WTC11 (cell line): ENCODE results near the gene SETD1A. TPM values are rescaled to one million over a fixed set of nuclear protein-coding genes. Genes with fewer than 3 reads are reported as not detected.

Experiments used
- ATAC-seq: fragments of 200-7000 bp; cut with Tn5 transposase; 2 replicates; pipeline ENCODE4 v1.10.0; 2021; ENCODE audit warnings: mild to moderate bottlenecking, moderate library complexity
- CTCF ChIA-PET: fragments of 300-600 bp; sonication (Branson Sonifier 250); formaldehyde crosslinking; loops from one replicate; lab custom pipeline; 2021; ENCODE audit warnings: antibody characterized with exemption; lab: Charles Lee
- POLR2A ChIA-PET: fragments of 350-600 bp; sonication (Branson Sonifier 250); formaldehyde crosslinking; loops from one replicate; lab custom pipeline; 2021; ENCODE audit warnings: antibody characterized with exemption; lab: Charles Lee
- DNase-seq: peaks from one replicate; pipeline ENCODE4 v3.0.0; 2021; ENCODE audit warnings: low spot score
- H3K27ac Mint-ChIP-seq: 2 replicates; pipeline ENCODE4 v1.8.0; 2021; ENCODE audit warnings: mixed read lengths
- H3K27me3 Mint-ChIP-seq: 2 replicates; pipeline ENCODE4 v1.8.0; 2021; ENCODE audit warnings: low read depth, mild to moderate bottlenecking, moderate library complexity, mixed read lengths
- H3K36me3 Mint-ChIP-seq: 2 replicates; pipeline ENCODE4 v1.8.0; 2021; ENCODE audit warnings: mixed read lengths
- H3K4me1 Mint-ChIP-seq: 2 replicates; pipeline ENCODE4 v1.8.0; 2022; ENCODE audit warnings: mixed read lengths
- H3K4me3 Mint-ChIP-seq: 2 replicates; pipeline ENCODE4 v1.8.0; 2021; ENCODE audit warnings: mild to moderate bottlenecking, moderate library complexity, mixed read lengths
- H3K9me3 Mint-ChIP-seq: 2 replicates; pipeline ENCODE4 v1.8.0; 2021; ENCODE audit warnings: mixed read lengths
- GRHL2 ChIP-seq: fragments of 250-450 bp; sonication (Bioruptor Pico); IDR thresholded peaks from 2 replicates; pipeline ENCODE4 v1.8.0; 2022; ENCODE audit warnings: mild to moderate bottlenecking, moderate library complexity; ENCODE audit not compliant: insufficient replicate concordance, severe bottlenecking
- KAT7 ChIP-seq: sonication (generic); formaldehyde crosslinking; IDR thresholded peaks from 2 replicates; pipeline ENCODE4 v1.8.1; 2023; ENCODE audit warnings: missing genetic modification reagents, mild to moderate bottlenecking, borderline replicate concordance
- TEAD1 ChIP-seq: sonication (generic); formaldehyde crosslinking; IDR thresholded peaks from 2 replicates; pipeline ENCODE4 v1.8.0; 2022; ENCODE audit warnings: mild to moderate bottlenecking, missing genetic modification reagents
- ZMAT4 ChIP-seq: fragments of 250-450 bp; sonication (Bioruptor Pico); IDR thresholded peaks from 2 replicates; pipeline ENCODE4 v1.9.0; 2021; ENCODE audit warnings: mild to moderate bottlenecking
- ZNF219 ChIP-seq: sonication (generic); formaldehyde crosslinking; IDR thresholded peaks from 2 replicates; pipeline ENCODE4 v1.8.0; 2023; ENCODE audit warnings: missing genetic modification reagents, mild to moderate bottlenecking, borderline replicate concordance
- ZNF317 ChIP-seq: sonication (generic); formaldehyde crosslinking; IDR thresholded peaks from 2 replicates; pipeline ENCODE4 v1.8.1; 2023; ENCODE audit warnings: low read depth, mild to moderate bottlenecking, moderate library complexity, missing genetic modification reagents, borderline replicate concordance
- ZNF423 ChIP-seq: fragments of 250-450 bp; sonication (Bioruptor Pico); IDR thresholded peaks from 2 replicates; pipeline ENCODE4 v2.1.2; 2022; ENCODE audit warnings: mild to moderate bottlenecking, moderate library complexity
- ZSCAN18 ChIP-seq: fragments of 250-450 bp; sonication (Bioruptor Pico); IDR thresholded peaks from 2 replicates; pipeline ENCODE4 v2.1.2; 2022; ENCODE audit warnings: mild to moderate bottlenecking, moderate library complexity
- total RNA-seq: library from RNA; stranded (reverse); gene quantifications from 3 replicates; pipeline ENCODE4 v1.2.3, GENCODE V29; 2021
- TF ChIP-seq, protein P1 (sequence below): fragments of 250-450 bp; sonication (Bioruptor Pico); IDR thresholded peaks from 2 replicates; pipeline ENCODE4 v1.9.0; 2021; ENCODE audit warnings: mild to moderate bottlenecking, borderline replicate concordance

The SETD1A gene
- total RNA-seq, 1 experiment from 2014 or later = 31.1 TPM

DNA sequence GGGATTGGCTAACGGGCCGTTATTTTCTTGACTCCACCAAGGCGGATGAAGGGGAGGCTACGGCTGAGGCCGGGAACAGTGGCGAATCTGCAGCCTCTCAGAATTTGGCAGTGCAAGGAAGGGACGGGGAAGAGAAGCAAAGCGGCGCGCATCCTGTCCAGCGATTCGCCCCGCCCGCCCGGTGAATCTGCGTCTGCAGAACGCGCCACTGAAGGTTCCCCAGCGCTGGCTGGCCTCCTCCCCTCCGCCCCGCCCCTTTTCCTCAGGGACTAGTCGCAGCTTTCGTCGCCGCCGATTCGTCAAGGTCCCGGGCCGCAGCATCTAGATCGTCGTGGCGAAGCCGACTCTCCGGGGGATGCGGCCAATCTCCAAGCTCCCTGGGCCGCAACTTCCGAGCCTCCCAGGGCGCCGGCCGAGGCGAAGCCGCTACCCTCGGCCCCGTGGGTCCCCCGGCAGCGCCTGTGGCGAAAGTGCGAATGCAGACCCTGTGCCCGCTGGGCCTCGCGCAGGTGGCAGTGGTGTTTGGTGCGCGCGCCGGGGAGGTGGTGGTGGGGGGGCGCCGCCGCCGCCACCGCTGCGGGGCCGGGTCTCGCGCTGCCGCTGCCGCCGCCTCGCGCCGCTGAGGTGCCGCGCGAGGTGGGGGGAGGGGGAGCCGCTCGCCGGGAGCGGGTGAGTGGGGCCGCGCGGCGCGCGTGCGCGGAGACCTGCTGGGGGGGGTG is at the start of gene SETD1A (continued):
- no peak for TF ChIP-seq ZSCAN18 (CRISPR knock-in tag)
- TF ChIP-seq, protein P1, sequence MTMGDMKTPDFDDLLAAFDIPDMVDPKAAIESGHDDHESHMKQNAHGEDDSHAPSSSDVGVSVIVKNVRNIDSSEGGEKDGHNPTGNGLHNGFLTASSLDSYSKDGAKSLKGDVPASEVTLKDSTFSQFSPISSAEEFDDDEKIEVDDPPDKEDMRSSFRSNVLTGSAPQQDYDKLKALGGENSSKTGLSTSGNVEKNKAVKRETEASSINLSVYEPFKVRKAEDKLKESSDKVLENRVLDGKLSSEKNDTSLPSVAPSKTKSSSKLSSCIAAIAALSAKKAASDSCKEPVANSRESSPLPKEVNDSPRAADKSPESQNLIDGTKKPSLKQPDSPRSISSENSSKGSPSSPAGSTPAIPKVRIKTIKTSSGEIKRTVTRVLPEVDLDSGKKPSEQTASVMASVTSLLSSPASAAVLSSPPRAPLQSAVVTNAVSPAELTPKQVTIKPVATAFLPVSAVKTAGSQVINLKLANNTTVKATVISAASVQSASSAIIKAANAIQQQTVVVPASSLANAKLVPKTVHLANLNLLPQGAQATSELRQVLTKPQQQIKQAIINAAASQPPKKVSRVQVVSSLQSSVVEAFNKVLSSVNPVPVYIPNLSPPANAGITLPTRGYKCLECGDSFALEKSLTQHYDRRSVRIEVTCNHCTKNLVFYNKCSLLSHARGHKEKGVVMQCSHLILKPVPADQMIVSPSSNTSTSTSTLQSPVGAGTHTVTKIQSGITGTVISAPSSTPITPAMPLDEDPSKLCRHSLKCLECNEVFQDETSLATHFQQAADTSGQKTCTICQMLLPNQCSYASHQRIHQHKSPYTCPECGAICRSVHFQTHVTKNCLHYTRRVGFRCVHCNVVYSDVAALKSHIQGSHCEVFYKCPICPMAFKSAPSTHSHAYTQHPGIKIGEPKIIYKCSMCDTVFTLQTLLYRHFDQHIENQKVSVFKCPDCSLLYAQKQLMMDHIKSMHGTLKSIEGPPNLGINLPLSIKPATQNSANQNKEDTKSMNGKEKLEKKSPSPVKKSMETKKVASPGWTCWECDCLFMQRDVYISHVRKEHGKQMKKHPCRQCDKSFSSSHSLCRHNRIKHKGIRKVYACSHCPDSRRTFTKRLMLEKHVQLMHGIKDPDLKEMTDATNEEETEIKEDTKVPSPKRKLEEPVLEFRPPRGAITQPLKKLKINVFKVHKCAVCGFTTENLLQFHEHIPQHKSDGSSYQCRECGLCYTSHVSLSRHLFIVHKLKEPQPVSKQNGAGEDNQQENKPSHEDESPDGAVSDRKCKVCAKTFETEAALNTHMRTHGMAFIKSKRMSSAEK (CRISPR knock-in tag) = no peak
- TF ChIP-seq ZNF219 (CRISPR knock-in tag) = no peak
- peak; percentile 51; the same call in 1 of the 2 replicates for TF ChIP-seq ZMAT4
- peak; percentile 74; the same call in 1 of the 2 replicates for TF ChIP-seq TEAD1 (CRISPR knock-in tag)
- TF ChIP-seq ZNF317 = no peak

DNA sequence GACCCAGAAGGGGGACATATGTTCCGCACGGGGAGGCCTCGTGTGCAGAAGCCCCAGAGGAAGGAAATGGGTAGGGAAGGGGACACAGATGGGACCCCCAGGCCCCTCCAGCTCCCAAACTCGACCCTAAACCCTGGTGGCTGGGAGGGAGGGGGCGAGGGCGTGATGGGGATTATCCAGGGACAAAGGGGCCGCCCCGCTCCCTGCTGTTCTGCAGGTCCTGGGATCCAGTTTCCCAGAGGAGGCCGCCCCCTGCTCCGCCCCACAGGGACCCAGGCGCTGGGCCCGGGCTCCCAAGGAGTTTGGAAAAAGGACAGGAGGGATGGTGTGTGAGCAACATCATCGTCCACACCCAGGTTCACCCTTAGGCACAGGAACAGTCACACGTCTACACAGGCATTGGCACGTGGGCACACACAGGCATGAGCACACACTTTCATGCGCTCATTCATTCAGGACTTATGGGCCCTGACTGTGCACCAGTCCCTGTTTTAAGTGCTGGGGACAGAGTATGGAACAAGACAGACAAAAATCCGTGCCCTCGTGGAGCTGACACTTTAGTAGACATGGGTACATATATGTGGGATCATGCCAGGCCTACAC is 47.0 kb upstream of the SETD1A start:
- CTCF ChIA-PET = interaction anchor here (0.9 to 1.6 kb wide), 2 partner anchors 9 to 66 kb away, joined by 3 to 6 read pairs; no protein-coding TSS in a partner anchor
- DNase-seq = peak; percentile 28

More for the DNA sequence above, 47.0 kb upstream of the SETD1A start:
- peak; percentile 66 for ATAC-seq
- Mint-ChIP-seq H3K36me3 (no peaks in the 10 kb centered on the region), H3K27ac (no peak overlapping the region), H3K27me3 (no peaks in the 10 kb centered on the region; the same call in 1 of the 2 replicates), H3K4me1 (peaks cover 10% of the 10 kb centered on the region), H3K9me3 (no peaks in the 10 kb centered on the region), H3K4me3 (no peak overlapping the region)
- TF ChIP-seq ZNF423 (CRISPR knock-in tag) (peak; percentile 23; the same call in 1 of the 2 replicates), GRHL2 (CRISPR knock-in tag) (no peak), KAT7 (CRISPR knock-in tag) (no peak)
- TF ChIP-seq, protein P1 (CRISPR knock-in tag) = no peak
- POLR2A ChIA-PET = interaction anchor here (1.0 kb wide), 1 partner anchor 9 kb away, joined by 3 read pairs; no protein-coding TSS in a partner anchor
